Hindlimb muscle (tissue), 1 donor: ENCODE data around the gene BNIP3. TPM values are rescaled to one million over a fixed set of nuclear protein-coding genes. Genes with fewer than 3 reads are reported as not detected.
"Not testable (repeated sequence)": the region's sequence is repeated elsewhere in the genome, so short reads cannot be mapped to it uniquely, and the experiment has no call there.

ENCODE experiments used
- DNase-seq: peaks from one replicate; pipeline ENCODE4 v3.0.0-alpha.2; 2013
- polyA plus RNA-seq: library from polyadenylated mRNA; unstranded; fragments of 120-200 nt; gene quantifications from one replicate; pipeline ENCODE4 v1.2.1, GENCODE V29; 2013; ENCODE audit not compliant: insufficient read length

Gene BNIP3
- polyA plus RNA-seq, 1 donor, result 41.0 TPM

DNA sequence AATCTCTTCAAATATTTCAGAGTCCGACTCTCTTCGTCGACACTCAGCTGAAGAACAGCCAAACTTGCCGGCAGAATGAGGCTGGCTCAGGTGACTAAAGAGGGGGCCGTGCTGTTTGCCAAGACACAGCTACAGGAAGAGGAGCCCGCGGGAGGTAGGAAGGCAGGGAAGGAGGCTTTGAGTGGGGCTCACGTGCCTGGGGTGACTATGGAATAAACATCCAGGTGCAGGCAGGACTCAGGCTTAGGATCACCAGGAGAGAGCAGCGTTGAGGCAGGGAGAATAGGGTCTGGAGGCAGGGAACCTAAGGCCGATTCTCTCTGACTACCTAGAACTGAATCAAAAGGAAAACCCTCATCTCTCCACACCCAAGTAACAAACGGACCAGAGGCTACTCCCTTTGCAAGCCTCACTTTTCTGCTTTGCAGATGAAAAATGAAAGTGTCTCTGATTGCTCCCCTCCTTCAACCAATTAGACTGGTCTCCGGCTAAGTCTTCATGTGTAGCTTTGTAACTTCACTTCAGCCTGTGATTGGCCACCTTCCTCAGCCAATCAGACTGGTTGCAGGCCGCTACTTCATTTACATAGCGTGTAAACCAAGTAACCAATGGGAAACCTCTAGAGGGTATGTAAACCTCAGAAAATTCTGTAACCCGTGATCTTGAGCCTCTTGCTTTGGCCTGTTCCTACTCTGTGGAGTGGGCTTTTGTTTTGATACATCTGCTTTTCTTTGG is 19.7 kb upstream of the BNIP3 start:
- no peak for DNase-seq

GRCh38 chr10:131998845-131999681 is 17.3 kb upstream of the BNIP3 start:
- no peak for DNase-seq

DNA sequence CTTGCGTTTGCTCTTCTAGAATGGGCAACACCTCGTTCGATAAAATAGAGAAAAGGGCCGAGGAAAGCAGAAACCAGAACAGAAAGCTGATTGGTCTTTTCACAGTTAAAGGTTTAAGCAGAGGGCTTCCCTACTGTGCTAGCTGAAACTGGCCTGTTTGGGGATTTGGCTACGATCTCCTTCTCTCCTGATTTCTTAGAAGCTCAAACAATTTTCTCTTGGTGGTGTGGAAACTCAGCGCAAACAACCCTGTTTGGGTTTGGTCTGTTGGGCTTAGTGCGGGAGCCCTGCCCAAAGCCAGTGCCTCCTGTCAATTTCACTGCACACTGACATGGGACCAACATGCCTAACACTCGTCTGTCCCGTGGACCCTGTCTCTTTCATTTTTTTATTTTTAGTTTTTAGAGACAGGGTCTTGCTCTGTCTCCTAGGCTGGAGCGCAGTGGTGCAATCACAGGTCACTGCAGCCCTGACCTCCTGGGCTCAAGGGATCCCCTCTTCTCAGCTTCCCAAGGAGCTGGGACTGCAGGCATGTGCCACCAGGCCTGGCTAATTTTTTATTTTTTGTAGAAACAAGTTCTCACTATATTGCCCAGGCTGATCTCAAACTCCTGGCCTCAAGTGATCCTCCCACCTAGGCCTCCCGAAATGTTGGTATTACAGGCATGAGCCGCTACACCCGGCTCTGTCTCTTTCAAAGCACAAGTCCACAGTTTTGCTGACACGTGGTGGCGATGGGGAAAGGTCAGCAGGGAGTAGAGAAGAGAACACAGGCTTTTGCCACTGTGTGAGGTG is 16.5 kb upstream of the BNIP3 start:
- peak; percentile 25 for DNase-seq

- no peak for DNase-seq
Measured at GRCh38 chr10:131997366-131998049, 15.8 kb upstream of the BNIP3 start.

DNA sequence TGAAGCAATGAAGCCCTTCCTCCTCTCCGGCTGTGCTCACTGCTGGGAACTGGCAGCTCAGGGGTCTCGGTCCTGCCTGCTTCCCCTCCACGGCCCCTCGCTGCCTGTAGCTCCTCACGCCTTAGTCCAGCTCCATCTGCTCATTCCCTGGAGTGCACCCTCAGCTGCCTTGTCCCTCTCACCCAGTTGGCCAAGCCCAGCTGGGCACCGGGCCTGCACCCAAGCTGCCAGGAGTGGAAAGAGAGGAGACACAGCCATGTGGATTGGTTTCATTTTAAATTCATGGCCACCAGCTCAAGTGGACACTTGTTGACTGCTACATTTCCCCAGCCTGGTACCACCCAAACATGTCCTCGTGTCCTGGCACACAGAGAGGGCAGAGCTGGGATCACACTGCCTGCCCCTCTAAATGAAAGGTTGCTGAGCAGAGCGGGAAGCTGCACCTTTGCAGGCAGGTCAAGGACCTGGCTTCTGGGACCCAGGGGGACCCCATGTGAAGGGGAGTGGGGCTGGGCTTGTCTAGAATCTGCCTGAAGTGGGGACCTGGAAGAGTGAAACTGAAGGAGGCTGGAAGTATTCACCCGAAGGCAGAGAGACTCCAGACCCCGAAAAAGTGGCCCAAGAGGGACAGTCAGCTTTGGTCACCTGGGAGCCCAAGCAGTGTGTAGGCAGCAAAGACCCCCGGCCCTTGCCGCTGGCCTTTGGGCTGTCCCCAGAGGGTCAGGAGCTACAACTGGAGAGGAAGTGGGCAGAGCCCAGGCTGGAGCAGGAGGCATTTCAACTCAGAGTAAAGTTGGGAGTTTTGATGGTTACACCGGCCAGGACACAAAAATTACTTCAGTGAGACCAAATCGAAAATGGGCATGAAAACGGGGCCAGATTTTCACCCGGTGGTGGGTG is 15.0 kb upstream of the BNIP3 start:
- no peak for DNase-seq

GRCh38 chr10:131994435-131994834 is 12.7 kb upstream of the BNIP3 start:
- no peak for DNase-seq

GRCh38 chr10:131993275-131993674 is 11.6 kb upstream of the BNIP3 start:
- no peak for DNase-seq

- DNase-seq, result no peak
Measured at GRCh38 chr10:131991726-131992125, 10.0 kb upstream of the BNIP3 start.

DNA sequence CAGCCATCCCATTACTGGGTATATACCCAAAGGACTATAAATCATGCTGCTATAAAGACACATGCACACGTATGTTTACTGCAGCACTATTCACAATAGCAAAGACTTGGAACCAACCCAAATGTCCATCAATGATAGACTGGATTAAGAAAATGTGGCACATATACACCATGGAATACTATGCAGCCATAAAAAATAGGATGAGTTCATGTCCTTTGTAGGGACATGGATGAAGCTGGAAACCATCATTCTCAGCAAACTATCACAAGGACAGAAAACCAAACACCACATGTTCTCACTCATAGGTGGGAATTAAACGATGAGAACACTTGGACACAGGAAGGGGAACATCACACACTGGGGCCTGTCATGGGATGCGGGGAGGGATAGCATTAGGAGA is 6.1 kb upstream of the BNIP3 start:
- not testable (repeated sequence) for DNase-seq

- not testable (repeated sequence) for DNase-seq
Measured at GRCh38 chr10:131987301-131987700, 5.6 kb upstream of the BNIP3 start.

DNA sequence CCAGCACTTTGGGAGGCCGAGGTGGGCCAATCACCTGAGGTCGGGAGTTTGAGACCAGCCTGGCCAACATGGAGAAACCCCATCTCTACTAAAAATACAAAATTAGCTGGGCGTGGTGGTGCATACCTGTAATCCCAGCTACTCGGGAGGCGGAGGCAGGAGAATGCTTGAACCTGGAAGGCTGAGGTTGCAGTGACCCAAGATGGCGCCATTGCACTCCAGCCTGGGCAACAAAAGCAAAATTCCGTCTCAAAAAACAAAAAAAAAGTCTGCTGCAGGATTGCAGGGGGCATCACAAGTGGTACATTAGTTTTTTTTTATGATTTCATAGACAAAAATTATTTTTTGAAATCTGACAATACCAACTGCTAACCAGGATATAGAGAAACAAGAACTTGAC is 5.1 kb upstream of the BNIP3 start:
- DNase-seq, result not testable (repeated sequence)

- no peak for DNase-seq
Measured at GRCh38 chr10:131983780-131984179, 2.1 kb upstream of the BNIP3 start.

DNA sequence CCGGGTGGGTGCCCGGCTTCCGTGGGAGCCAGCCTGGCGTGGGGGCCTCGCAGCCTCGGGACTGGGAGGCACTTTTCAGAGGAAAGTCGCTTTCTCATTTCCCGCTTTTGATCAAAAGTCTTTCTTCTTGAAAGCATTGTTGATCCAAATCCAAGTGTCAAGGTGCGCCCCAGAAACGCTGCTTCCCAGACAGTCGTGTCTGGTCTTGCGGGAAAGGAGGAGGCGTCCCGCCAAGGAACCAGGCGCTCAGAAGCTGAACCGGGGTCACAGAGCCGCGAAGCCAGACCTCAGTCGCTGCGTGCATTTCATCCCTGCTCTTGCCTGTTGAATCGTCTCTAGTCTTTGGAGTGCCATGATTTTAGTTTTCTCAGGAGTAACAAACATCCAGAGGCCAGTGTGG is 1.1 kb upstream of the BNIP3 start:
- DNase-seq, result no peak

GRCh38 chr10:131982185-131982756 is 548 bp upstream of the BNIP3 start:
- no peak for DNase-seq

DNA sequence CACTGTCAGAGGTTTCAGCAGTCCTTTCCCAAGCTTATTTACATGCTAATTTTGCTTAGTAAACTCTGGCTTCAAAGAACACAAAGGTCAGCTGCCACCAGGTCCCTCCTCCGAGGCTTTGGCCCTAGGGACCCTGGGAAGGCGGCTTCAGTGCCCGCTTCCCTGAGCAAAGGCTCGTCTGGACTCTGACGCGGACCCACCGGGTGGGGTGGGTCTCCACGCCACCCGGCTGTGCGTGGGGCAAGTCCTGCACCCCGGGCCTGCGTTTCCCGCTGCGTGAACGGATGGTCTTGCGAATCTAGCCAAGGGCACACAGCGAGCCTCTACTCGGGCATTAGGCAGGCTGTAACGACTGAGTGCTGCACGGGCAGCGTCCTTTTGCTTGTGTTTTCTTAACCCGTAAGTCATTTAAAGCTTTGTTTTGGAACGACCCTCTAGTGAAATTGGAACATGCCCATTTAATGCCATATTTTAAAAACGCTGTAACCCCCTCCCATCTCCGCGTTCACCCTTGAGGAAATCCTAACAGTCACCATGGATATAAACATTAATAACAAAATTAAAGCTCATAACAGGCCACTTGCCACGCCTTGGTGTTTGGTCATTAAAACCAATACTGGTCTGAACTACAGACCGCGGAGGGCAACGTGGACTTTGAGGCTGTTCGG is 828 bp downstream of the BNIP3 start:
- no peak for DNase-seq

DNA sequence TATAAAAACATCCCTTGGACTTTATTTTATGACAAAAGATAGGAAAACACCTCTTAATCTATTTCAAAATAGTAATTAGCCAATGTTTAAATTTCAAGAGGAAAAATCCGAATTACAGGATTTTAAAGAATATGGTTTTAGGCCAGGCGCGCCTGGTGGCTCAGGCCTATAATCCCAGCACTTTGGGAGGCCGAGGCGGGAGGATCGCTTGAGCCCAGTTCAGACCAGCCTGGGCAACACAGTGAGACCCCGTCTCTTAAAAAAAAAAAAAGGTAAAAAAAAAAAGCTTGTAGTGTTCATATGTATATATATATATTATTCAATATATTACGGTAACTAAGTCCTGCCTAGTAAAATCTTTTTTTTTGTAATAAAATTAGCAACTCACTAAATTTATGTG is 1.4 kb downstream of the BNIP3 start:
- no peak for DNase-seq

DNA sequence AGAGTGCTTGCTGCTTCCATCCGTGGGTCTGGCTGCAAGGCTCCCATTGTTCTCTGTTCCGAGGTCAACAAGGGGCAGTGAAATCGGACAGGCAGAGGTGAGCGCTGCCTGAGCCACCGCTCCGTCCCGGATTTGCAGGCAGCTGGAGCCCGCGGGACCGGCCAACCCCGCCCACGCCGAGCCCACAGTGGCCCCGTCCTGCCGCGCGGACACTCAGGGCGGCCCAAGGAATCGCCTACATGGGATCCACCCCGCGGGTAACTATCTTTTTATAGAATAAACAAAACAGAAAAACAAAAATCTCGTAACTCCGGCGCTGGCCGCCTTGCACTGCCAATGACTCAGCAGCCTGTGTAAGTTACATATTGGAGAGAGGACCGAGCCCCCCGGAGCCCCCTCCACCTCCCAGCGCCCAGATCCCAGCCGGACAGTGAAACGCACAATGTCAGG is 1.9 kb downstream of the BNIP3 start:
- DNase-seq, result no peak

DNA sequence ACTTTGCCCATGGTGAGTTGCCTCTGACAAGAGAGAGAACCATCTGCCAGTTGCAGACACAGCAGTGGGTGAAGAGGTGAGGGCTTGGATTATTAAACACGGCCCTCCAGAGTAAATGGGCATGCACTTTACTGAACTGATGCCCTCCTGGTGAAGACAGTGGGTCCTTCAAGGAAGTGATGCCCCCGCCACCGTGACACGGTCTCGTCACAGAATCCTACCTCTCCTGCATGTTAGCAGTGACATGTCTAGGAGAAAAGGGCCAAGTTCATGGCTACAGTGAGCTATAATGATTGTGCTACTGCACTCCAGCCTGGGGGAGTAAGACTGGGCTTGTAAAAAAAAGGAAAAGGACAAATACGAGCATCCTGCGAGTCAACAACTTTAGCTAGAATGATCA is 2.4 kb downstream of the BNIP3 start:
- DNase-seq, result no peak

DNA sequence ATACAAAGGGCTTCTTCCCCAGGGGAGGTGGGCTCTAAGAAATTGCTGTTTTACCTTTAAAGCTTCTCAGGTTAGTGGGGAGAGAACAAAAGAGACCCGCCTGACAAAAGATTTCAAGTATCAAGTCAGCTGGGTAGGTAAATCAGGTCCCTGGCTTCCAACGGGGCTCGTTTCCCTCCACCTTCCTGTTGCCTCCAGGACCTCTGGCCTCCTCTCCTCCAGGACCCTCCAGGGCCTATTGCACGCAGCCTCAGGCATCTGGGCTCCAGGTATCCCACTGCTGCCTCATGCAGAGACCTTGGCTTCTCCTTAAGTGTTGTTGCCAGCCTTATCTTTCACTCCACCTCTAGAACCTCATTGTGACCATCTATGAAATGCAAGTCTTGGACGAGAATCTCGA is 2.9 kb downstream of the BNIP3 start:
- no peak for DNase-seq

GRCh38 chr10:131978366-131978765 is 3.4 kb downstream of the BNIP3 start:
- DNase-seq, result no peak
